GM23338 (cell line): ENCODE measurements around the gene BYSL.

Source experiments
- CREB1 ChIP-seq: fragments of 250-450 bp; sonication (Bioruptor Pico); IDR thresholded peaks from 2 replicates; pipeline ENCODE4 v1.5.0; 2020; ENCODE audit warnings: low read depth, mild to moderate bottlenecking, moderate library complexity
- EZH2 ChIP-seq: fragments of 200-600 bp; sonication (generic); IDR thresholded peaks from one replicate; pipeline ENCODE4 v1.8.0; 2017; ENCODE audit warnings: antibody characterized with exemption, mild to moderate bottlenecking, low read depth; ENCODE audit not compliant: unreplicated experiment
- EZH2phosphoT487 ChIP-seq: fragments of 200-600 bp; sonication (generic); IDR thresholded peaks from one replicate; pipeline ENCODE4 v1.8.1; 2018; ENCODE audit warnings: antibody characterized with exemption; ENCODE audit not compliant: unreplicated experiment
- JUNB ChIP-seq: IDR thresholded peaks from one replicate; pipeline ENCODE4 v1.6.1; 2016; ENCODE audit warnings: antibody characterized with exemption; ENCODE audit not compliant: unreplicated experiment
- NANOG ChIP-seq: IDR thresholded peaks from 2 replicates; pipeline ENCODE4 v1.6.1; 2016; ENCODE audit warnings: antibody characterized with exemption, borderline replicate concordance
- POLR2AphosphoS5 ChIP-seq: IDR thresholded peaks from 2 replicates; pipeline ENCODE4 v1.6.1; 2016; ENCODE audit warnings: antibody characterized with exemption, low read depth
- STAT1 ChIP-seq: IDR thresholded peaks from one replicate; pipeline ENCODE4 v1.6.1; 2016; ENCODE audit warnings: antibody characterized with exemption; ENCODE audit not compliant: unreplicated experiment
- ZNF114 ChIP-seq: fragments of 250-450 bp; sonication (Bioruptor Pico); IDR thresholded peaks from 2 replicates; pipeline ENCODE4 v1.5.0; 2020; ENCODE audit warnings: mild to moderate bottlenecking, moderate library complexity
- ZNF331 ChIP-seq: fragments of 250-450 bp; sonication (Bioruptor Pico); IDR thresholded peaks from 2 replicates; pipeline ENCODE4 v1.5.0; 2020; ENCODE audit warnings: low read depth, mild to moderate bottlenecking, moderate library complexity
- TF ChIP-seq, protein P1 (sequence below), 2 experiments: fragments of 200-600 bp in 1 of 2; sonication (generic) in 1 of 2; conservative IDR thresholded peaks; 2 replicates each; pipeline versions ENCODE4 v1.5.1 to v1.6.1; 2016 to 2017; ENCODE audit warnings: antibody characterized with exemption in 2 of 2, low read depth in 2 of 2, mild to moderate bottlenecking in 2 of 2, moderate library complexity in 1 of 2
- TF ChIP-seq, protein P2 (sequence below): IDR thresholded peaks from one replicate; pipeline ENCODE4 v1.6.1; 2018; ENCODE audit warnings: antibody characterized with exemption; ENCODE audit not compliant: unreplicated experiment

DNA sequence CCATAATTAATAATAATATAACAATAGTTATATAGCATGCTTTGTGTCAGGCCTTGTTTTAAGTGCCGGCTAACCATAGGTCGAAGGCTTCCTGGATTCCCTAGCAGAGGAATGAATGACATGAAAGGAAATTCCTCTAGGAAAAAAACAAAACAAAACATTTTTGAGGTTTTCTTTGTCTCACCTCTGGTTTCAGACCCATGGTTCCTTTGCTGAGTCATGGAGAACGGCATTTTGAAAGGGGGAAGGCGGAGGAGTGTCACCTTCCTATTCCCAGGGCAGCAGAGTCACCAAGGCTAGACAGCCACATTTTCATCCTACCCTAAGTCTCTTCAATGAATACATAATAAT is 45.6 kb downstream of the BYSL start:
- TF ChIP-seq POLR2AphosphoS5: no peak
- TF ChIP-seq, protein P1, sequence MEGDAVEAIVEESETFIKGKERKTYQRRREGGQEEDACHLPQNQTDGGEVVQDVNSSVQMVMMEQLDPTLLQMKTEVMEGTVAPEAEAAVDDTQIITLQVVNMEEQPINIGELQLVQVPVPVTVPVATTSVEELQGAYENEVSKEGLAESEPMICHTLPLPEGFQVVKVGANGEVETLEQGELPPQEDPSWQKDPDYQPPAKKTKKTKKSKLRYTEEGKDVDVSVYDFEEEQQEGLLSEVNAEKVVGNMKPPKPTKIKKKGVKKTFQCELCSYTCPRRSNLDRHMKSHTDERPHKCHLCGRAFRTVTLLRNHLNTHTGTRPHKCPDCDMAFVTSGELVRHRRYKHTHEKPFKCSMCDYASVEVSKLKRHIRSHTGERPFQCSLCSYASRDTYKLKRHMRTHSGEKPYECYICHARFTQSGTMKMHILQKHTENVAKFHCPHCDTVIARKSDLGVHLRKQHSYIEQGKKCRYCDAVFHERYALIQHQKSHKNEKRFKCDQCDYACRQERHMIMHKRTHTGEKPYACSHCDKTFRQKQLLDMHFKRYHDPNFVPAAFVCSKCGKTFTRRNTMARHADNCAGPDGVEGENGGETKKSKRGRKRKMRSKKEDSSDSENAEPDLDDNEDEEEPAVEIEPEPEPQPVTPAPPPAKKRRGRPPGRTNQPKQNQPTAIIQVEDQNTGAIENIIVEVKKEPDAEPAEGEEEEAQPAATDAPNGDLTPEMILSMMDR (conservative IDR thresholded peaks at IDR 0.05; ENCODE audit: low read depth in 2 of 2): no peak
- no peak for TF ChIP-seq EZH2
- TF ChIP-seq, protein P2, sequence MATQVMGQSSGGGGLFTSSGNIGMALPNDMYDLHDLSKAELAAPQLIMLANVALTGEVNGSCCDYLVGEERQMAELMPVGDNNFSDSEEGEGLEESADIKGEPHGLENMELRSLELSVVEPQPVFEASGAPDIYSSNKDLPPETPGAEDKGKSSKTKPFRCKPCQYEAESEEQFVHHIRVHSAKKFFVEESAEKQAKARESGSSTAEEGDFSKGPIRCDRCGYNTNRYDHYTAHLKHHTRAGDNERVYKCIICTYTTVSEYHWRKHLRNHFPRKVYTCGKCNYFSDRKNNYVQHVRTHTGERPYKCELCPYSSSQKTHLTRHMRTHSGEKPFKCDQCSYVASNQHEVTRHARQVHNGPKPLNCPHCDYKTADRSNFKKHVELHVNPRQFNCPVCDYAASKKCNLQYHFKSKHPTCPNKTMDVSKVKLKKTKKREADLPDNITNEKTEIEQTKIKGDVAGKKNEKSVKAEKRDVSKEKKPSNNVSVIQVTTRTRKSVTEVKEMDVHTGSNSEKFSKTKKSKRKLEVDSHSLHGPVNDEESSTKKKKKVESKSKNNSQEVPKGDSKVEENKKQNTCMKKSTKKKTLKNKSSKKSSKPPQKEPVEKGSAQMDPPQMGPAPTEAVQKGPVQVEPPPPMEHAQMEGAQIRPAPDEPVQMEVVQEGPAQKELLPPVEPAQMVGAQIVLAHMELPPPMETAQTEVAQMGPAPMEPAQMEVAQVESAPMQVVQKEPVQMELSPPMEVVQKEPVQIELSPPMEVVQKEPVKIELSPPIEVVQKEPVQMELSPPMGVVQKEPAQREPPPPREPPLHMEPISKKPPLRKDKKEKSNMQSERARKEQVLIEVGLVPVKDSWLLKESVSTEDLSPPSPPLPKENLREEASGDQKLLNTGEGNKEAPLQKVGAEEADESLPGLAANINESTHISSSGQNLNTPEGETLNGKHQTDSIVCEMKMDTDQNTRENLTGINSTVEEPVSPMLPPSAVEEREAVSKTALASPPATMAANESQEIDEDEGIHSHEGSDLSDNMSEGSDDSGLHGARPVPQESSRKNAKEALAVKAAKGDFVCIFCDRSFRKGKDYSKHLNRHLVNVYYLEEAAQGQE: no peak
- no peak for TF ChIP-seq JUNB
- TF ChIP-seq ZNF114: no peak
- no peak for TF ChIP-seq STAT1
- TF ChIP-seq EZH2phosphoT487: no peak
- TF ChIP-seq CREB1 (CRISPR knock-in tag): no peak
- no peak for TF ChIP-seq ZNF331 (CRISPR knock-in tag)
- no peak for TF ChIP-seq NANOG
